ENCODE results near the gene LRRC52.
"Not testable (repeated sequence)": the region's sequence is repeated elsewhere in the genome, so short reads cannot be mapped to it uniquely, and the experiment has no call there.

The LRRC52 gene

GRCh38 chr1:165577707-165578106, 33.9 kb downstream of the LRRC52 start:
- no peaks in the 10 kb centered on the region for H3K9me3 ChIP-seq (ENCODE audit: low read length)
- H3K27me3 ChIP-seq (ENCODE audit: insufficient read depth, low read length) = no peaks in the 10 kb centered on the region
- H3K36me3 ChIP-seq (ENCODE audit: insufficient read depth, low read length) = no peaks in the 10 kb centered on the region
- H3K4me1 ChIP-seq (ENCODE audit: insufficient read depth, low read length) = no peaks in the 10 kb centered on the region
- H2AFZ ChIP-seq (ENCODE audit: low read depth, low read length) = no peak overlapping the region
- no peak overlapping the region for H3K4me3 ChIP-seq (ENCODE audit: low read length)

- H2AFZ ChIP-seq (ENCODE audit: low read depth, low read length) = no peak overlapping the region
- H3K4me1 ChIP-seq (ENCODE audit: insufficient read depth, low read length) = peaks cover under 1% of the 10 kb centered on the region
- no peaks in the 10 kb centered on the region for H3K9me3 ChIP-seq (ENCODE audit: low read length)
- no peak overlapping the region for H3K4me3 ChIP-seq (ENCODE audit: low read length)
- no peaks in the 10 kb centered on the region for H3K36me3 ChIP-seq (ENCODE audit: insufficient read depth, low read length)
- H3K27me3 ChIP-seq (ENCODE audit: insufficient read depth, low read length) = no peaks in the 10 kb centered on the region
These were observed 37.4 kb downstream of the LRRC52 start for GRCh38 chr1:165580931-165581871.

GRCh38 chr1:165581926-165582325, 38.1 kb downstream of the LRRC52 start:
- H3K4me1 ChIP-seq (ENCODE audit: insufficient read depth, low read length) = peaks cover 4% of the 10 kb centered on the region
- no peaks in the 10 kb centered on the region for H3K36me3 ChIP-seq (ENCODE audit: insufficient read depth, low read length)
- no peak overlapping the region for H2AFZ ChIP-seq (ENCODE audit: low read depth, low read length)
- H3K9me3 ChIP-seq (ENCODE audit: low read length) = no peaks in the 10 kb centered on the region
- no peaks in the 10 kb centered on the region for H3K27me3 ChIP-seq (ENCODE audit: insufficient read depth, low read length)
- no peak overlapping the region for H3K4me3 ChIP-seq (ENCODE audit: low read length)

GRCh38 chr1:165586398-165586797, 42.6 kb downstream of the LRRC52 start:
- Histone ChIP-seq H3K27me3 (ENCODE audit: insufficient read depth, low read length) (no peaks in the 10 kb centered on the region), H3K9me3 (ENCODE audit: low read length) (no peaks in the 10 kb centered on the region), H2AFZ (ENCODE audit: low read depth, low read length) (no peak overlapping the region), H3K4me3 (ENCODE audit: low read length) (no peak overlapping the region), H3K36me3 (ENCODE audit: insufficient read depth, low read length) (no peaks in the 10 kb centered on the region), H3K4me1 (ENCODE audit: insufficient read depth, low read length) (peaks cover 4% of the 10 kb centered on the region)

- not testable (repeated sequence) for H3K4me3 ChIP-seq (ENCODE audit: low read length); H3K27me3 ChIP-seq (ENCODE audit: insufficient read depth, low read length); H3K9me3 ChIP-seq (ENCODE audit: low read length); H3K4me1 ChIP-seq (ENCODE audit: insufficient read depth, low read length); H2AFZ ChIP-seq (ENCODE audit: low read depth, low read length); H3K36me3 ChIP-seq (ENCODE audit: insufficient read depth, low read length)
These were observed 47.6 kb downstream of the LRRC52 start for GRCh38 chr1:165591391-165591790.

- Histone ChIP-seq H3K27me3 (ENCODE audit: insufficient read depth, low read length) (peaks cover 10% of the 10 kb centered on the region), H3K4me3 (ENCODE audit: low read length) (no peak overlapping the region), H3K36me3 (ENCODE audit: insufficient read depth, low read length) (no peaks in the 10 kb centered on the region), H3K9me3 (ENCODE audit: low read length) (no peaks in the 10 kb centered on the region), H3K4me1 (ENCODE audit: insufficient read depth, low read length) (peaks cover 6% of the 10 kb centered on the region), H2AFZ (ENCODE audit: low read depth, low read length) (no peak overlapping the region)
These were observed 49.4 kb downstream of the LRRC52 start for GRCh38 chr1:165592945-165593823.

- Histone ChIP-seq H3K4me1 (ENCODE audit: insufficient read depth, low read length) (peaks cover 19% of the 10 kb centered on the region), H2AFZ (ENCODE audit: low read depth, low read length) (no peak overlapping the region), H3K9me3 (ENCODE audit: low read length) (no peaks in the 10 kb centered on the region)
These were observed 51.6 kb downstream of the LRRC52 start for GRCh38 chr1:165595246-165595938.

GRCh38 chr1:165597883-165598675, 54.3 kb downstream of the LRRC52 start:
- Histone ChIP-seq H2AFZ (ENCODE audit: low read depth, low read length) (peak overlapping the region; percentile 42), H3K4me1 (ENCODE audit: insufficient read depth, low read length) (peaks cover 19% of the 10 kb centered on the region), H3K4me3 (ENCODE audit: low read length) (peak overlapping the region; percentile 71), H3K9me3 (ENCODE audit: low read length) (no peaks in the 10 kb centered on the region), H3K27me3 (ENCODE audit: insufficient read depth, low read length) (peaks cover 10% of the 10 kb centered on the region), H3K36me3 (ENCODE audit: insufficient read depth, low read length) (no peaks in the 10 kb centered on the region)

More at GRCh38 chr1:165595246-165595938, 51.6 kb downstream of the LRRC52 start:
- Histone ChIP-seq H3K4me3 (ENCODE audit: low read length) (no peak overlapping the region), H3K27me3 (ENCODE audit: insufficient read depth, low read length) (peaks cover 10% of the 10 kb centered on the region), H3K36me3 (ENCODE audit: insufficient read depth, low read length) (no peaks in the 10 kb centered on the region)

- Histone ChIP-seq H3K27me3 (ENCODE audit: insufficient read depth, low read length) (peaks cover 6% of the 10 kb centered on the region), H3K36me3 (ENCODE audit: insufficient read depth, low read length) (no peaks in the 10 kb centered on the region), H3K4me1 (ENCODE audit: insufficient read depth, low read length) (peaks cover 19% of the 10 kb centered on the region), H3K9me3 (ENCODE audit: low read length) (no peaks in the 10 kb centered on the region), H3K4me3 (ENCODE audit: low read length) (peak overlapping the region; percentile 71), H2AFZ (ENCODE audit: low read depth, low read length) (peak overlapping the region; percentile 42)
These were observed 54.9 kb downstream of the LRRC52 start for GRCh38 chr1:165598676-165599059.

GRCh38 chr1:165600793-165601192, 57.0 kb downstream of the LRRC52 start:
- Histone ChIP-seq H3K36me3 (ENCODE audit: insufficient read depth, low read length) (no peaks in the 10 kb centered on the region), H3K4me3 (ENCODE audit: low read length) (no peak overlapping the region), H3K27me3 (ENCODE audit: insufficient read depth, low read length) (peaks cover 2% of the 10 kb centered on the region), H2AFZ (ENCODE audit: low read depth, low read length) (no peak overlapping the region), H3K4me1 (ENCODE audit: insufficient read depth, low read length) (peaks cover 19% of the 10 kb centered on the region), H3K9me3 (ENCODE audit: low read length) (no peaks in the 10 kb centered on the region)

GRCh38 chr1:165603810-165604209, 60.0 kb downstream of the LRRC52 start:
- H3K27me3 ChIP-seq (ENCODE audit: insufficient read depth, low read length) = peaks cover 2% of the 10 kb centered on the region
- no peaks in the 10 kb centered on the region for H3K9me3 ChIP-seq (ENCODE audit: low read length)

GRCh38 chr1:165605246-165605645, 61.4 kb downstream of the LRRC52 start:
- H3K4me3 ChIP-seq (ENCODE audit: low read length) = no peak overlapping the region
- H3K27me3 ChIP-seq (ENCODE audit: insufficient read depth, low read length) = peaks cover 2% of the 10 kb centered on the region
- no peaks in the 10 kb centered on the region for H3K36me3 ChIP-seq (ENCODE audit: insufficient read depth, low read length)
- no peak overlapping the region for H2AFZ ChIP-seq (ENCODE audit: low read depth, low read length)
- H3K9me3 ChIP-seq (ENCODE audit: low read length) = no peaks in the 10 kb centered on the region
- H3K4me1 ChIP-seq (ENCODE audit: insufficient read depth, low read length) = no peaks in the 10 kb centered on the region

More at GRCh38 chr1:165603810-165604209, 60.0 kb downstream of the LRRC52 start:
- H3K36me3 ChIP-seq (ENCODE audit: insufficient read depth, low read length) = no peaks in the 10 kb centered on the region
- H2AFZ ChIP-seq (ENCODE audit: low read depth, low read length) = no peak overlapping the region
- H3K4me3 ChIP-seq (ENCODE audit: low read length) = no peak overlapping the region
- peaks cover 8% of the 10 kb centered on the region for H3K4me1 ChIP-seq (ENCODE audit: insufficient read depth, low read length)
